GM10266 (cell line): ENCODE results near the gene VPS8.

Experiments used
- DNase-seq: peaks from one replicate; pipeline ENCODE4 v3.0.0; 2012; ENCODE audit errors: extremely low spot score
- TF ChIP-seq, protein P1 (sequence below): IDR thresholded peaks from 2 replicates; pipeline ENCODE4 v1.5.1; 2012; ENCODE audit warnings: mild to moderate bottlenecking, low read depth; ENCODE audit not compliant: control insufficient read depth, insufficient read depth; ENCODE audit errors: missing control alignments

Gene VPS8

DNA sequence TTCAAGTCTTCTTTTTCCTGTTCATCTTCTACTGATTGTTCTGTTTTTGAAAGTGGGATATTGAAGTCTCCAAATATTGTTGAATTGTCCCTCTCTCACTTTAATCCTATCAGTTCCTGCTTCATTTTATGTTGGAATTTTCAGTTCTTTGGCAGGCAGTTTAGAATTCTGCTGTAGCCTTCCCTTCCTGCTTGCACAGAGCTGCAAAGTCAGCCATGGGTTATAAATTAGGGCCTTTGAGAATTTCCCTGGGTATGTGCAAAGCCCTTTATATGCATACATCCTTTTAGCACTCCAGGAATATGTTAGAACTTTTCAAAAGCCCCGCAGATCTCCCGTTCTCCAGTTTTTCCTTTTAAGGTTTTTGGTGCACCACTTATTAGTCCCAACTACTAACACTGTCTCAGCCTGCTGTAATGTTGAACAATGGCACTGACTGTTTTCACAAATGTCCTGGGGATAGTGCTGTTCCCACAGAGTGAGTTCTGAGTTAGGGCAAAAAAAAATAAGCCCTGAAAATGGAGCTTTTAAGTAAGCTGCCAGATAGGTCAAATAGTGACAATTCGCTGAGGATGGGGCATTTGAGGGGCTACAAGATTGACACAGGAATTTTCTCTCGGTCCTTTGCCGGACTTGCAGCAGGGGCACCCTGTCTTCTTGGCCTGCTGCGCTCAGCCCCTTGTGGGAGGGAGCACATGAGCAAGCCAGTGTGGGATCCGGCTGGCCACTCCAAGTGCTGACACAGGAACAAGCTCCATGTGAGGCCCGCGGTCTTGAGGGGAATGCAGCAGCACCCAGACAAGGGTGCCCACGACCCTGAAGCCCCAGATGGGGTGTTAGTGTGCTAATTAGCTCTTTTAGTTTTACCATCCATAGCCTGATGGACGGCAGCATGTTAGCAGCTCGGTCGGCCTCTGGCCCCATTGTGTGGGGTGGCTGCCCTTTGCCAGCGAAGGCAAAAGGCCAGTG, 96.0 kb downstream of the VPS8 start:
- TF ChIP-seq, protein P1, sequence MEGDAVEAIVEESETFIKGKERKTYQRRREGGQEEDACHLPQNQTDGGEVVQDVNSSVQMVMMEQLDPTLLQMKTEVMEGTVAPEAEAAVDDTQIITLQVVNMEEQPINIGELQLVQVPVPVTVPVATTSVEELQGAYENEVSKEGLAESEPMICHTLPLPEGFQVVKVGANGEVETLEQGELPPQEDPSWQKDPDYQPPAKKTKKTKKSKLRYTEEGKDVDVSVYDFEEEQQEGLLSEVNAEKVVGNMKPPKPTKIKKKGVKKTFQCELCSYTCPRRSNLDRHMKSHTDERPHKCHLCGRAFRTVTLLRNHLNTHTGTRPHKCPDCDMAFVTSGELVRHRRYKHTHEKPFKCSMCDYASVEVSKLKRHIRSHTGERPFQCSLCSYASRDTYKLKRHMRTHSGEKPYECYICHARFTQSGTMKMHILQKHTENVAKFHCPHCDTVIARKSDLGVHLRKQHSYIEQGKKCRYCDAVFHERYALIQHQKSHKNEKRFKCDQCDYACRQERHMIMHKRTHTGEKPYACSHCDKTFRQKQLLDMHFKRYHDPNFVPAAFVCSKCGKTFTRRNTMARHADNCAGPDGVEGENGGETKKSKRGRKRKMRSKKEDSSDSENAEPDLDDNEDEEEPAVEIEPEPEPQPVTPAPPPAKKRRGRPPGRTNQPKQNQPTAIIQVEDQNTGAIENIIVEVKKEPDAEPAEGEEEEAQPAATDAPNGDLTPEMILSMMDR: no peak
- DNase-seq: no peak

DNA sequence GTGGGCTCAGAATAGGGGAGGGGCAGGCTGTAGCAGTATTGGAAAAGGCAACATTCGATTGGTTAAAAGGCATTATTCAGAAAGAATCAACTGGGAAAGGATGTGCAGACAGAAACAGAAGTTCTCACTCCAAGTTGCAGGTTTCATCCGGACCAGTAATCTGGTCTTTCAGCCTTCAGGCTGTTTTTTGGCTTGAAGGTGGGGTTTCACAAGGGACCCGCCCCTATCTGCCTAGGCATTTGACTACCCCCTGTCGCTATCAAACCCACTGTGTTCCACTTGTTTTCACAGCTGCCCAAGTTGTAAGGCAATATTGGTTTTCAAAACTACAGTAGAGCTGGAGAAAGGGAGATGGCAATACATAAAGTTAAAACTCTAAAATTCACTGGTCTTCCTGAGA, 96.9 kb downstream of the VPS8 start:
- DNase-seq: no peak
- TF ChIP-seq, protein P1: no peak

DNA sequence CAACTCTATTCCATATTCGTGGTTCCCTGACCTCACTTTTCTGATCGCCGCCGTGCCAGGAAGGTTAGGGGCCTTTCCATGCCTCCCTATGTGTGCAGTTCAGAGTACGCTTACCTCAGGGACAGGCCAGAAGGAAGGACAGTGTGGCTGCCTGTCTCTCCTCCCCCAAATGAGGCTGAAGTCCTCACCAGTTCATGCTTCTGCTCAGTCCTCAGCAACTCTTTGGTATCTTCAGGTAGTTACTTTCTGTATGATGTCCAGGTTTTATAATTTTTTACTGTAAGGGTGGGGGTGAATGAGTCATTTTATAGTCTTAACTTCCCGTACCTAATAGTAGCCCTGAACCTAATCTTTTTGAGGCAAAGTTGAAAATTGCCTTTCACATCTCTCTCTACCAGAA, 98.7 kb downstream of the VPS8 start:
- TF ChIP-seq, protein P1: no peak
- DNase-seq: no peak

DNA sequence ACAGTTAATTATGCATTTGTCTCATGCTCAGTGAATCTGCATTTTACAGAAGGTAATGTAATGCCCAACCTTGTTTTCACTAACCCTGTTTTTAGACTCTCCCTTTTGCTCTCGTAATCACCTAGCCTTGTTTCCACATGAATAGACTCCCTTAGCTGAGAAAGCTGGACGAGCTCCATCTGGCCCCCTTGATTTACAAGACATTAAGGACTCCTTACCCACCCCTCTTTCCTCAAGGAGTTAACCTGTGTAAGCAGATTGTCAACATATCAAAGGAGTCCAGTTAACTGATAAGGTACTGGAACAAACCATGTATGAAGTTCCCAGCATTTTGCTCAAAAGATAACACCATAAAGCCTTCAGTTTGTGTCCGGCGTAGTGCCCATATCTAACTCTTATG, 99.6 kb downstream of the VPS8 start:
- DNase-seq: no peak
- TF ChIP-seq, protein P1: no peak

DNA sequence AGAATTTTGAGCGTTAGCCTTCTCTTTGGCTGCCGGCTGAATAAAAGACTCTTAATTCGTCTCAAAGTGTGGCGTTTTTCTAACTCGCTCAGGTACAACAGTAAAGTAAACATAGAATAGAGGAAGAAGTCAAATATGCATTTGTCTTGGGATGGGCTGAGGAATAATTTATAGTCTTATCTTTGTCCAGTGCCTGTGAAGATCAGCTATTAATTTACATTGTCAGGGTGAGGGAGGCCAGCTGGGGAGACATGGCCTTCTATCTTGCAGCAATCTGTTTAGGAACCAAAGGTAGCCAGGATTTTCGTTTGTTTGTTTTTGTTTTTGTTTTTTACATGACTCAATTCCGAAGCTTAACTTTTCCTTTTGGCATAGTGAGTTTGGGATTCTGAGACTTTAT, 100.2 kb downstream of the VPS8 start:
- TF ChIP-seq, protein P1: no peak
- no peak for DNase-seq

DNA sequence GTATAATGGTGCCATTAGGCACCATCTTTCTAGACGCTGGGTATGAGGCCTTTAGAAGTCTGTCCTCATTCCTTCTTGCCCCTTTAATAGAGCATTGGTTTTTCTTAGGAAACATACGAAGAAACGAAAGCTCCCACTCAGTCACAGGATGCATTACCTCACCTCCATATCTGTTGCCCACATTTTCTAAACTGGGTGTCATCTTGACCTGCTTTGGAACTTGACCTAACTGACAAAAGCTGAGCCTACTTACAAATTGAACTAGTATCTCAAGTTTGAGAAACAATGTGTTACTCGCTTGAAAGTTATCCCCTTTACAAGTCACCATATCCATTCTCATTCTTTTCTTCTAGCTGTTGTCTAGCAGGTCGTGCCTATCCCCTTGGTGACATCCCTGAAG, 102.7 kb downstream of the VPS8 start:
- no peak for DNase-seq
- TF ChIP-seq, protein P1: no peak

DNA sequence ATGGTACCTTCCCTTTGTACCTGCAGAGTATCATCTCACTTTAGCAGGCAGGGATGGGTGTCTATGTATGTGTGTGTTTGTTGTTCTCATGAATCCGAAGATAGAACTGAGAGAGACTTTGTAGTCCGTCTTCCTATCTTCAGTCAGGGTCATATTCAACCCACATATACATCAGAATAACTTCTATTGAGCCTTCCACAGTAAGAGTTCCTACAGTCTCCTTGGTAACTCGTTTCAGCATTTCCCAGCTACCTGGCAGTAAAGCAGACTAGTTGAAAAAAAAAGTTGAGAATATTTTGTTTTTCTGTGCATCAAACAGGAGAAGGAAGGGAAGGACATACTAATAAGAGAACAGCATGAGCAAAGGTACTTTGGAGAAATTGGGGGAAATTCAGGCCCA, 106.8 kb downstream of the VPS8 start:
- no peak for DNase-seq

More for the DNA sequence above, 106.8 kb downstream of the VPS8 start:
- TF ChIP-seq, protein P1: no peak
